Mesodermal cell (in vitro differentiated cells): ENCODE measurements around the gene METTL15.
"Not testable (repeated sequence)": the region's sequence is repeated elsewhere in the genome, so short reads cannot be mapped to it uniquely, and the experiment has no call there.

Experiments used
- H3K27ac ChIP-seq: 2 replicates; pipeline ENCODE4 v1.7.0; 2013; ENCODE audit warnings: mild to moderate bottlenecking, low read depth, low read length, moderate library complexity; ENCODE audit not compliant: severe bottlenecking
- H3K36me3 ChIP-seq: 2 replicates; pipeline ENCODE4 v1.7.1; 2013; ENCODE audit warnings: mild to moderate bottlenecking, low read length, moderate library complexity; ENCODE audit not compliant: control insufficient read depth, insufficient read depth
- H3K4me1 ChIP-seq: one replicate; pipeline ENCODE4 v1.7.1; 2013; ENCODE audit warnings: mild to moderate bottlenecking, low read length; ENCODE audit not compliant: insufficient read depth, control insufficient read depth, poor library complexity, severe bottlenecking
- H3K4me3 ChIP-seq: 2 replicates; pipeline ENCODE4 v1.7.0; 2013; ENCODE audit warnings: low read length, control low read depth, mild to moderate bottlenecking; ENCODE audit not compliant: insufficient read depth, poor library complexity, severe bottlenecking; ENCODE audit errors: extremely low read depth
- H3K9me3 ChIP-seq: 2 replicates; pipeline ENCODE4 v1.7.1; 2013; ENCODE audit warnings: mild to moderate bottlenecking, low read length, moderate library complexity; ENCODE audit not compliant: control insufficient read depth
- WGBS, 2 experiments: methylation state at CpG; one replicate each; pipeline ENCODE4 v1.1.5; 2013; ENCODE audit warnings: missing lambda C conversion rate in 2 of 2; ENCODE audit not compliant: insufficient coverage in 2 of 2; 5-methylcytosine and 5-hydroxymethylcytosine counted together

Gene METTL15

GRCh38 chr11:28243061-28243460, 134.9 kb downstream of the METTL15 start:
- Histone ChIP-seq H3K4me1 (no peaks in the 10 kb centered on the region), H3K9me3 (no peaks in the 10 kb centered on the region), H3K36me3 (no peaks in the 10 kb centered on the region), H3K4me3 (no peak overlapping the region), H3K27ac (no peak overlapping the region)
- 100% methylated on average over 1 of the region's 2 CpGs for WGBS, 2 experiments

- WGBS, 2 experiments: no CpG with 5 or more reads among the region's 2 CpGs
- Histone ChIP-seq H3K36me3 (no peaks in the 10 kb centered on the region), H3K9me3 (no peaks in the 10 kb centered on the region), H3K4me3 (no peak overlapping the region), H3K4me1 (no peaks in the 10 kb centered on the region), H3K27ac (no peak overlapping the region)
Measured at GRCh38 chr11:28243581-28243980, 135.4 kb downstream of the METTL15 start.

GRCh38 chr11:28245131-28245530, 136.9 kb downstream of the METTL15 start:
- H3K9me3 ChIP-seq: no peaks in the 10 kb centered on the region
- no peaks in the 10 kb centered on the region for H3K4me1 ChIP-seq
- no peaks in the 10 kb centered on the region for H3K36me3 ChIP-seq
- no peak overlapping the region for H3K27ac ChIP-seq
- H3K4me3 ChIP-seq: no peak overlapping the region
- WGBS, 2 experiments: no CpG with 5 or more reads among the region's 2 CpGs

GRCh38 chr11:28250192-28250591, 142.0 kb downstream of the METTL15 start:
- H3K27ac ChIP-seq: no peak overlapping the region

GRCh38 chr11:28251257-28251656, 143.1 kb downstream of the METTL15 start:
- Histone ChIP-seq H3K9me3 (peaks cover 3% of the 10 kb centered on the region), H3K36me3 (no peaks in the 10 kb centered on the region), H3K4me1 (no peaks in the 10 kb centered on the region), H3K27ac (no peak overlapping the region), H3K4me3 (no peak overlapping the region)
- 100% methylated on average over 1 to 2 of the region's 2 CpGs for WGBS, 2 experiments

More at GRCh38 chr11:28250192-28250591, 142.0 kb downstream of the METTL15 start:
- H3K4me3 ChIP-seq: no peak overlapping the region
- H3K4me1 ChIP-seq: no peaks in the 10 kb centered on the region
- H3K36me3 ChIP-seq: no peaks in the 10 kb centered on the region
- H3K9me3 ChIP-seq: no peaks in the 10 kb centered on the region

- Histone ChIP-seq H3K9me3 (peaks cover 3% of the 10 kb centered on the region), H3K4me3 (no peak overlapping the region), H3K4me1 (no peaks in the 10 kb centered on the region), H3K27ac (no peak overlapping the region), H3K36me3 (no peaks in the 10 kb centered on the region)
Measured at GRCh38 chr11:28257761-28258160, 149.6 kb downstream of the METTL15 start.

- no peaks in the 10 kb centered on the region for H3K36me3 ChIP-seq
- no peaks in the 10 kb centered on the region for H3K4me1 ChIP-seq
- peaks cover 3% of the 10 kb centered on the region for H3K9me3 ChIP-seq
- H3K4me3 ChIP-seq: no peak overlapping the region
- WGBS, 2 experiments: 94 to 96% methylated on average over 2 to 6 of the region's 8 CpGs
- no peak overlapping the region for H3K27ac ChIP-seq
Measured at GRCh38 chr11:28259177-28259843, 151.1 kb downstream of the METTL15 start.

GRCh38 chr11:28268925-28269324, 160.7 kb downstream of the METTL15 start:
- H3K27ac ChIP-seq: no peak overlapping the region

GRCh38 chr11:28269586-28269985, 161.4 kb downstream of the METTL15 start:
- no peak overlapping the region for H3K4me3 ChIP-seq
- H3K27ac ChIP-seq: no peak overlapping the region
- no peaks in the 10 kb centered on the region for H3K9me3 ChIP-seq
- WGBS, 2 experiments: 100% methylated on average over 1 of the region's 1 CpG; no CpG with 5 or more reads in 1 of the 2 experiments
- no peaks in the 10 kb centered on the region for H3K4me1 ChIP-seq
- no peaks in the 10 kb centered on the region for H3K36me3 ChIP-seq

More at GRCh38 chr11:28268925-28269324, 160.7 kb downstream of the METTL15 start:
- 100% methylated on average over 1 of the region's 3 CpGs; no CpG with 5 or more reads in 1 of the 2 experiments for WGBS, 2 experiments
- Histone ChIP-seq H3K4me3 (no peak overlapping the region), H3K36me3 (no peaks in the 10 kb centered on the region), H3K4me1 (no peaks in the 10 kb centered on the region), H3K9me3 (no peaks in the 10 kb centered on the region)

GRCh38 chr11:28272247-28272646, 164.1 kb downstream of the METTL15 start:
- H3K9me3 ChIP-seq, H3K36me3 ChIP-seq, H3K4me1 ChIP-seq, H3K27ac ChIP-seq, H3K4me3 ChIP-seq: not testable (repeated sequence)
- WGBS, 2 experiments: 100% methylated on average over 1 of the region's 2 CpGs; no CpG with 5 or more reads in 1 of the 2 experiments

GRCh38 chr11:28274216-28274615, 166.0 kb downstream of the METTL15 start:
- Histone ChIP-seq H3K4me3 (no peak overlapping the region), H3K36me3 (no peaks in the 10 kb centered on the region), H3K27ac (no peak overlapping the region), H3K9me3 (no peaks in the 10 kb centered on the region), H3K4me1 (no peaks in the 10 kb centered on the region)
